GM18505 (cell line): Measurements from ENCODE around the gene GTPBP4.
"Not testable (repeated sequence)": the region's sequence is repeated elsewhere in the genome, so short reads cannot be mapped to it uniquely, and the experiment has no call there.

Experiments used
- ATAC-seq: cut with Tn5 transposase; IDR thresholded peaks from one replicate; pipeline ENCODE4 v1.9.1; 2021; ENCODE audit not compliant: unreplicated experiment
- POLR2A ChIP-seq: IDR thresholded peaks from 4 replicates; pipeline ENCODE4 v1.6.1; 2011; ENCODE audit warnings: borderline replicate concordance; ENCODE audit not compliant: insufficient read depth, insufficient read length; ENCODE audit errors: extremely low read depth

Gene GTPBP4

GRCh38 chr10:1061930-1062774 lies 73.9 kb downstream of the GTPBP4 start:
- ATAC-seq = no peak
- no peak for TF ChIP-seq POLR2A

GRCh38 chr10:1063232-1063865 lies 75.1 kb downstream of the GTPBP4 start:
- ATAC-seq = no peak

GRCh38 chr10:1064964-1065247 lies 76.7 kb downstream of the GTPBP4 start:
- no peak for TF ChIP-seq POLR2A
- no peak for ATAC-seq

More at GRCh38 chr10:1063232-1063865, 75.1 kb downstream of the GTPBP4 start:
- no peak for TF ChIP-seq POLR2A

GRCh38 chr10:1066734-1067133 lies 78.5 kb downstream of the GTPBP4 start:
- ATAC-seq = not testable (repeated sequence)

GRCh38 chr10:1068380-1069361 lies 80.4 kb downstream of the GTPBP4 start:
- ATAC-seq = no peak
- TF ChIP-seq POLR2A = no peak
